Measurements from ENCODE around the gene MLF2.
"Not testable (repeated sequence)": the region's sequence is repeated elsewhere in the genome, so short reads cannot be mapped to it uniquely, and the experiment has no call there.

Gene MLF2

DNA sequence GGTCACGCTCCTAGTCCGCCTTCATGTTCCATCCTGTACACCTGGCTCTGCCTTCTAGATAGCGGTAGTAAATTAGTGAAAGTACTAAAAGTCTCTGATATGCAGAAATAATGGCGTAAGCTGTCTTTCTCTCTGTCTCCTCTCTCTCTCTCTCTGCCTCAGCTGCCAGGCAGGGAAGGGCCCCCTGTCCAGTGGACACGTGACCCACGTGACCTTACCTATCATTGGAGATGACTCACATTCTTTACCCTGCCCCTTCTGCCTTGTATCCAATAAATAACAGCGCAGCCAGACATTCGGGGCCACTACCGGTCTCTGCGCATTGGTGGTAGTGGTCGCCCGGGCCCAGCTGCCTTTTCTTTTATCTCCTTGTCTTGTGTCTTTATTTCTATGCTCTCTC lies 10.9 kb downstream of the MLF2 start:
- not testable (repeated sequence) for H3K27me3 ChIP-seq (ENCODE audit: control insufficient read depth, insufficient read depth, low read length); H3K9ac ChIP-seq (ENCODE audit: low read length); H3K4me3 ChIP-seq (ENCODE audit: low read length); H3K9me3 ChIP-seq (ENCODE audit: control insufficient read depth, low read depth, low read length); H3K4me1 ChIP-seq (ENCODE audit: control insufficient read depth, low read depth, low read length); H3K27ac ChIP-seq (ENCODE audit: low read length)
- H3K36me3 ChIP-seq (ENCODE audit: control insufficient read depth, low read depth, low read length), result peaks cover 12% of the 10 kb centered on the region

DNA sequence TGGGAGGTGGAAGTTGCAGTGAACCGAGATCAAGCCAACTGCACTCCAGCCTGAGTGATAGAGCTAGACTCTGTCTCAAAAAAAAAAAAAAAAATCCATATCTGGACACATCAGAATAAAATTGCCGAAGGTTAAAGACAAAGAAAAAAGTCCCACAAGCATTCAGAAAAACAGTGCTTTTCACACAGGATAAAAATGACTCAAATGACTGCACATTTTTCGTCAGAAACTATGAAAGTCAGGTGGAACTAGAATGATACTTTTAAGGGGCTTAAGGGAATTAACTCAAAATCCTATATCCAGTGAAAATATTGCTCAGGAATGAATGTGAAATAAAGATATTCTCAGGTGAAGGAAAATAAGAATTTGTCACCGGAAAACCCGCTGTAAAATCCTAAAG lies 16.2 kb downstream of the MLF2 start:
- Histone ChIP-seq H3K27ac (ENCODE audit: low read length) (no peak overlapping the region), H3K4me3 (ENCODE audit: low read length) (no peak overlapping the region), H3K4me1 (ENCODE audit: control insufficient read depth, low read depth, low read length) (no peaks in the 10 kb centered on the region), H3K9ac (ENCODE audit: low read length) (no peak overlapping the region), H3K36me3 (ENCODE audit: control insufficient read depth, low read depth, low read length) (peaks cover 3% of the 10 kb centered on the region), H3K27me3 (ENCODE audit: control insufficient read depth, insufficient read depth, low read length) (no peaks in the 10 kb centered on the region), H3K9me3 (ENCODE audit: control insufficient read depth, low read depth, low read length) (no peaks in the 10 kb centered on the region)

DNA sequence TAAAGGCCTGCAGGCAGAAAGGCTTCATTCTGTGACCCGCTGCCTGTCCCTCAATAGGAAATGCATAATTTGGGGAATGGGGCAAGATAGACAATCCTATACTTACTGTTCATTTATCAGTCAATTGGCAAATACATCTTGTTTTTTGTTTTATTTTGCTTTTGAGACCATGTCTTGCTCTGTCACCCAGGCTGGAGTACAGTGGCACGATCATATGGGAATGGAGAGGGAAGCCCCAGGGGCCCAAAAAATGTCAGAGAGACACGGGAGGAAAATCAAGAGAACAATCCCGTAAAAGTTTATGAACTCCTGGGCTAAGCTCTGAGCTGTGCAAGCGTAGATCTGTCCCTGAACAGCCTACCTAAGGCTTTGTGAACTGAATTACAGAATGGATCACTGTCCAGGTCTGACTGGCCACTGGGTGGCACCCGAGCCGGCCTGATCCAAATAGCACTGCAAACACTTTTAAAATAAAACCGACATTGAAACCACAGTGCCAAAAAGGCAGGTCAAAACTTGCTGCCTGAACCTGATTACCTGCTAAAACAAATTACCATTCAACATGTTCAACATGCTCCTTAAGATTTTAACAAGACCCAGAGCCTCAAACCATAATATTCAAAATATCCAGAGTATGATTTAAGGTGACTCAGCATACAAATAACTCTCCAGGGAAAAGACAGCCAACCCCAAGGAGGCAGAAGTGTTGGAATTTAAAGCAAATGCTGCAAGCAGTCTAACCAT lies 17.3 kb downstream of the MLF2 start:
- H3K4me1 ChIP-seq (ENCODE audit: control insufficient read depth, low read depth, low read length), result no peaks in the 10 kb centered on the region
- H3K27ac ChIP-seq (ENCODE audit: low read length), result no peak overlapping the region
- H3K36me3 ChIP-seq (ENCODE audit: control insufficient read depth, low read depth, low read length), result peaks cover 12% of the 10 kb centered on the region
- no peak overlapping the region for H3K9ac ChIP-seq (ENCODE audit: low read length)
- H3K9me3 ChIP-seq (ENCODE audit: control insufficient read depth, low read depth, low read length), result no peaks in the 10 kb centered on the region
- H3K4me3 ChIP-seq (ENCODE audit: low read length), result no peak overlapping the region
- no peaks in the 10 kb centered on the region for H3K27me3 ChIP-seq (ENCODE audit: control insufficient read depth, insufficient read depth, low read length)

DNA sequence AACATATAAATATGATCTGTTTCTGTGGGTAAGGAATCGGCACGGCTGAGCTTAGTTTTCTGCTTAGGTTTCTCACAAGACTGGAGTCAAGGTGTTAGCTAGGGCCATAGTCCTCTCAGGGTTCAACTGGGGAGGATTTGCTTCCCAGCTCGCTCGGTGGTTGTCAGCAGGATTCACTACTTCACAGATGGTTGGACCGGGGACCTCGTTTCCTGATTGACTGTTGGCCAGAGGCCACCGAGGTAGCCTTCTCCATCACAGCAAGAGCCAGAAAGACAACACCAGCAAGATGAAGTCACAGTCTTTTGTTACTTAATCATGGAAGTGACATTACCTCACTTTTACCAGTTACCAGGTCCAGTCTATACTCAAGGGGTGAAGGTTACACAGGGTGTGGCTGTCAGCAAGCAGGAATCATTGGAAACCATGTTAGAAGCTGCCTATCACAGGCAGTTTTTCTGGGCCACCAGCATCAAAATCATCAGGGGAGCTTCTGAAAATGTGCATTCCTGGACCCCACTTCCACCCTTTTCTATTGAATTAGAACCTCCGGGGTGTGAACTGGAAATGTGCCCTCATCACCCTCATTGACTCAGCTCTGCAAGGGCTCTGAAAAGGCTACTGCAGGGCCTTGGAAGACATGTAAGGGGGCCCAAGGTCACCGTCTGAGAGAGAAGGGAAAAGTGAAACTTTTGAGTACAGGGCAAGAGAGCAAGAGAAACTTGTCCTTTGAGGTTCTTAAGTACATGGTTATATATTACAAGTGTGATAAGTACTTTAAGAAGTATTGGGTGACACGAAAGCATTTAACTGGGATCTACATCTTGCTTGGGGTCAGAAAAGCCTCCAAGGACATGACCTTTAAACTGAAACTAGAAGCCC lies 18.2 kb downstream of the MLF2 start:
- no peak overlapping the region for H3K9ac ChIP-seq (ENCODE audit: low read length)
- H3K27ac ChIP-seq (ENCODE audit: low read length), result no peak overlapping the region
- H3K9me3 ChIP-seq (ENCODE audit: control insufficient read depth, low read depth, low read length), result no peaks in the 10 kb centered on the region
- H3K4me1 ChIP-seq (ENCODE audit: control insufficient read depth, low read depth, low read length), result no peaks in the 10 kb centered on the region
- H3K4me3 ChIP-seq (ENCODE audit: low read length), result no peak overlapping the region
- peaks cover 16% of the 10 kb centered on the region for H3K36me3 ChIP-seq (ENCODE audit: control insufficient read depth, low read depth, low read length)
- no peaks in the 10 kb centered on the region for H3K27me3 ChIP-seq (ENCODE audit: control insufficient read depth, insufficient read depth, low read length)

DNA sequence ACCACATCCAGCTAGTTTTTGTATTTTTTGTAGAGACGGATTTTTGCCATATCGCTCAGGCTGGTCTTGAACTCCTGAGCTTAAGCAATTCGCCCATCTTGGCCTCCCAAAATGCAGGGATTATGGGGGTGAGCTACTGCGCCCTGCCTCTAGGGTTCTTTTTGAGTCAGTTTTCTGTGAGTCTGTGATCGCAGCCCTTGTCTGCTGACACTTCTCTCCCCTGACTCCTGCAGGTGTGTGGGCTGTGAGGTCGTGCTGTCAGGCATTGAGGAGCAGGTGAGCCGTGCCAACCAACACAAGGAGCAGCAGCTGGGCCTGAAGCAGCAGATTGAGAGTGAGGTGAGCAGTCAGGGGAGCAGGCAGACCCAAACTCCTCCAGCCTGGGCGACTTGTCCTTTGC lies 22.8 kb downstream of the MLF2 start:
- Histone ChIP-seq H3K27ac (ENCODE audit: low read length) (no peak overlapping the region), H3K9me3 (ENCODE audit: control insufficient read depth, low read depth, low read length) (no peaks in the 10 kb centered on the region), H3K27me3 (ENCODE audit: control insufficient read depth, insufficient read depth, low read length) (no peaks in the 10 kb centered on the region), H3K9ac (ENCODE audit: low read length) (no peak overlapping the region), H3K4me3 (ENCODE audit: low read length) (no peak overlapping the region), H3K36me3 (ENCODE audit: control insufficient read depth, low read depth, low read length) (peaks cover 33% of the 10 kb centered on the region), H3K4me1 (ENCODE audit: control insufficient read depth, low read depth, low read length) (no peaks in the 10 kb centered on the region)

DNA sequence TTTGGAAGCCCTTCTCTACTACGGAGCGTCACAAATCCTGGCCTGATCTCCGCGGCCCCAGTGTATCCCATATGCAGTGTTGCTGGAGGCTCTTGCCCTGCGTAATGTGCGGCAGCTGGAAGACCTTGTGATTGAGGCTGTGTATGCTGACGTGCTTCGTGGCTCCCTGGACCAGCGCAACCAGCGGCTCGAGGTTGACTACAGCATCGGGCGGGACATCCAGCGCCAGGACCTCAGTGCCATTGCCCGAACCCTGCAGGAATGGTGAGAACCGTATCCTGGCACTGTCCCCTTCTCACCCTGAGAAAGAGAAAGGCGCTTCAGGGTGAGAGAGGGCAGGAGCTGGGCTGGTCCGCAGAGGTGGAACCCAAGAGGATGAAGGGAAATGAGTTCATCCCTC lies 23.8 kb downstream of the MLF2 start:
- peaks cover 29% of the 10 kb centered on the region for H3K36me3 ChIP-seq (ENCODE audit: control insufficient read depth, low read depth, low read length)

DNA sequence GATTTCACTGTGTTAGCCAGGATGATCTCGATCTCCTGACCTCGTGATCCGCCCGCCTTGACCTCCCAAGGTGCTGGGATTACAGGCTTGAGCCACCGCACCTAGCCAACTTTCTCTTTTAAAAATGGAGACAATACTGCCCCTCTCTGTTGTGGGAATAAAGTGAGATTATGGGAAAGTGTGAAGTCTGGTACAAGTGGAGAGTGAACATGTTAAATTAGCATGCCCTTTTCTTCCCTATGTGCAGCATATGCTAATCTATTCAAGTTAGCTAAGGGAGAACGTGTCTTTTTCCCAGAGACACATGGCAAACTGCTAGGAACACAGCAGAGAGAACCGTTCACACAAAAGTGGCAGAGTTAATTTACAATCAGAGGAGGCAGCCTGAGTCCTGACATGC lies 27.6 kb downstream of the MLF2 start:
- H3K4me3 ChIP-seq (ENCODE audit: low read length), result no peak overlapping the region
- no peaks in the 10 kb centered on the region for H3K9me3 ChIP-seq (ENCODE audit: control insufficient read depth, low read depth, low read length)
- peaks cover 11% of the 10 kb centered on the region for H3K4me1 ChIP-seq (ENCODE audit: control insufficient read depth, low read depth, low read length)
- H3K27me3 ChIP-seq (ENCODE audit: control insufficient read depth, insufficient read depth, low read length), result no peaks in the 10 kb centered on the region
- no peak overlapping the region for H3K27ac ChIP-seq (ENCODE audit: low read length)
- H3K9ac ChIP-seq (ENCODE audit: low read length), result no peak overlapping the region
- H3K36me3 ChIP-seq (ENCODE audit: control insufficient read depth, low read depth, low read length), result peaks cover 18% of the 10 kb centered on the region

More for the DNA sequence above, 23.8 kb downstream of the MLF2 start:
- Histone ChIP-seq H3K9me3 (ENCODE audit: control insufficient read depth, low read depth, low read length) (no peaks in the 10 kb centered on the region), H3K4me1 (ENCODE audit: control insufficient read depth, low read depth, low read length) (peaks cover 5% of the 10 kb centered on the region), H3K9ac (ENCODE audit: low read length) (no peak overlapping the region), H3K27ac (ENCODE audit: low read length) (no peak overlapping the region), H3K27me3 (ENCODE audit: control insufficient read depth, insufficient read depth, low read length) (no peaks in the 10 kb centered on the region), H3K4me3 (ENCODE audit: low read length) (no peak overlapping the region)

DNA sequence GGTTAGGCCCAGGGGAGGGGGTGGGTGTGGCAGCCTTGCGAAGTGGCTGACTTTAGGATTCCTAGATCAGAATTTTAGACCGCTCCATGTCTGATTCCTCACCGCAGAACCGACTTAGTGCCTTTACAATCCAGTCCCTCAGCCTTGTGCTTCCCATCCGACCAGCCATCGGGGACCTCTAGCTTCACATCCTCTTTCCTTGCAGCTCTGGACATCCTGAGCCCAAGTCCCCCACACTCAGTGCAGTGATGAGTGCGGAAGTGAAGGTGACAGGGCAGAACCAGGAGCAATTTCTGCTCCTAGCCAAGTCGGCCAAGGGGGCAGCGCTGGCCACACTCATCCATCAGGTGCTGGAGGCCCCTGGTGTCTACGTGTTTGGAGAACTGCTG lies 28.5 kb downstream of the MLF2 start:
- Histone ChIP-seq H3K9me3 (ENCODE audit: control insufficient read depth, low read depth, low read length) (no peaks in the 10 kb centered on the region), H3K4me1 (ENCODE audit: control insufficient read depth, low read depth, low read length) (peaks cover 11% of the 10 kb centered on the region), H3K4me3 (ENCODE audit: low read length) (peak overlapping the region; percentile 73), H3K36me3 (ENCODE audit: control insufficient read depth, low read depth, low read length) (peaks cover 15% of the 10 kb centered on the region), H3K9ac (ENCODE audit: low read length) (peak overlapping the region; percentile 74), H3K27ac (ENCODE audit: low read length) (peak overlapping the region; percentile 67), H3K27me3 (ENCODE audit: control insufficient read depth, insufficient read depth, low read length) (no peaks in the 10 kb centered on the region)

DNA sequence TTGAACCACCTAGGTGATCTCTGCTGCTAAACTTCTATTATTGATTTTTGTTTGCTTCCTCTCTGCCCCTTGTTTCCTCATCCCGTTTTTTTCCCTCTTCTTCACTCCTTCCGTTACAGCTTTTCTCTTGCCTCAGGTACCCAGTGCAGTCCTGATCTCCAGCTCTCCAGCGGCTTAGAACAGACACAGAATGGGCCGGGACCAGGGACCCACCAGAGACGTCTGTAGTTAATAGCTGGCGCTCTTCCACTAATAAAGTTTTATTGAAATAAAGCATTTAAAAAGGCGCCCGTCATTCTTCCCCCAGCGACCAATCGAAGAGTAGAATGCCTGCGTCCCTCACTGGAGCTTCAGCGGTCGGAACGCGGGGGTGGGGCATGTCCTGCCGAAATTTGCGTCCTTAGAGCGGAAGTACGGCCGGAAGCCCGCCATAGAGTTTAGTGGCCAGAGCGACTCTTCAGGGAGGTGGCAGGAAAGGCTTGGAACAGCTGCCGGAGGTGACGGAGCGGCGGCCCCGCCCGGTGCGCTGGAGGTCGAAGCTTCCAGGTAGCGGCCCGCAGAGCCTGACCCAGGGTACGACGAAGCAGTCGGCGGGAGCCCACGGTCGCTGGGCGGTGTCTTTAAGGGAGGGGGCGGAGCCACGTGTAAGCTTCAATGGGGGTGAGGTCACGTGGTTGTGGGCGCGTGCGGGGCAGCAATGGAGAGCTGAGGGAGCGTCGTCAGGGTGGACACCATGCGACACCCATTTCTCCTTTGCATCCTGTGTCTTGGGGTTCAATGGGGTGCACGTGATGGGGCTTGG lies 29.1 kb downstream of the MLF2 start, which contains the start of gene COPS7A:
Gene COPS7A, plus strand, starts transcription at position 440 of the 802 bp plus-strand sequence. CDS start 611 bp downstream, outside the sequence.
- Histone ChIP-seq H3K27ac (ENCODE audit: low read length) (peak within 1 kb of the TSS; percentile 67), H3K36me3 (ENCODE audit: control insufficient read depth, low read depth, low read length) (peaks cover 9% of the 10 kb centered on the region), H3K4me1 (ENCODE audit: control insufficient read depth, low read depth, low read length) (peaks cover 11% of the 10 kb centered on the region), H3K9ac (ENCODE audit: low read length) (peak within 1 kb of the TSS; percentile 74), H3K27me3 (ENCODE audit: control insufficient read depth, insufficient read depth, low read length) (no peaks in the 10 kb centered on the region), H3K4me3 (ENCODE audit: low read length) (peak within 1 kb of the TSS; percentile 73), H3K9me3 (ENCODE audit: control insufficient read depth, low read depth, low read length) (no peaks in the 10 kb centered on the region)

DNA sequence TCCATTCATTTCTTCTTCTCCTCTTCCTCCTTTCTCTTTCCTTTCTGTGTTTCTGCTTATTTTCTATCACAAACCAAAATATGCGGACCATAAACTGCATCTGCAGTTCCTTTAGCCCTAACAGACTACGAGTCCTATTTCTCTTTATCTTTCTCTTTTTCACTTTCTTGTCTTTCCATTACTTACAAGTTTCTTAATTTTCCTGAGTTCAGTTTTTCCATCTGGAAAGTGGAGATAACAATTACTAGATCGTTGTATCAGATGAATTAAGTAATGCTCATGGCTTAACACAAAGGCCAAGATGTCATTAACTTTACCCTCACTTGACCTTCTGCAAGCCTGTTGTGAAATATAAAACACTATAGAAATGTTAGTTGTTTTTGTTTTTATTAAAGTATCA lies 30.1 kb downstream of the MLF2 start:
- H3K9ac ChIP-seq (ENCODE audit: low read length), result peak overlapping the region; percentile 41

DNA sequence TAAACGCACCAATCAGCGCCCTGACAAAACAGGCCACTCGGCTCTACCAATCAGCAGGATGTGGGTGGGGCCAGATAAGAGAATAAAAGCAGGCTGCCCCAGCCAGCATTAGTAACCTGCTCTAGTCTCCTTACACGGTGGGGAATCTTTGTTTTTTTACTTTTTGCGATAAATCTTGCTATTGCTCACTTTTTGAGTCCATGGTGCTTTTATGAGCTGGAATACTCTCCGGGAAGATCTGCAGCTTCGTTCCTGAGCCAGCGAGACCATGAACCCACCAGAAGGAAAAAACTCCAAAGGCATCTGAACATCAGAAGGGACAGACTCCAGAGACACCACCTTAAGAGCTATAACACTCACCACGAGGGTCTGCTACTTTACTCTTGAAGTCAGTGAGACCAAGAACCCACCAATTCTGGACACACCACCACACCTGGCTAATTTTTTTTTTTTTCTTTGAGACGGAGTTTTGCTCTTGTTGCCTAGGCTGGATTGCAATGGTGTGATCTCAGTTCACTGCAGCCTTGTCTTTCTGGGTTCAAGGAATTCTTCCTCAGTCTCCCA lies 36.0 kb downstream of the MLF2 start:
- Histone ChIP-seq H3K27ac (ENCODE audit: low read length) (no peak overlapping the region), H3K4me3 (ENCODE audit: low read length) (no peak overlapping the region), H3K4me1 (ENCODE audit: control insufficient read depth, low read depth, low read length) (no peaks in the 10 kb centered on the region), H3K27me3 (ENCODE audit: control insufficient read depth, insufficient read depth, low read length) (no peaks in the 10 kb centered on the region), H3K36me3 (ENCODE audit: control insufficient read depth, low read depth, low read length) (no peaks in the 10 kb centered on the region), H3K9ac (ENCODE audit: low read length) (no peak overlapping the region), H3K9me3 (ENCODE audit: control insufficient read depth, low read depth, low read length) (no peaks in the 10 kb centered on the region)

More for the DNA sequence above, 30.1 kb downstream of the MLF2 start:
- Histone ChIP-seq H3K36me3 (ENCODE audit: control insufficient read depth, low read depth, low read length) (no peaks in the 10 kb centered on the region), H3K27ac (ENCODE audit: low read length) (no peak overlapping the region), H3K4me1 (ENCODE audit: control insufficient read depth, low read depth, low read length) (peaks cover 11% of the 10 kb centered on the region), H3K4me3 (ENCODE audit: low read length) (peak overlapping the region; percentile 73), H3K9me3 (ENCODE audit: control insufficient read depth, low read depth, low read length) (no peaks in the 10 kb centered on the region), H3K27me3 (ENCODE audit: control insufficient read depth, insufficient read depth, low read length) (no peaks in the 10 kb centered on the region)

All from iPS-18a (cell line).